Stimulated activated naive CD8-positive, alpha-beta T cell treated with anti-CD3 and anti-CD28 coated beads, Interleukin-15, amount 100 ng/mL, for 72 hours (primary cell): Measurements from ENCODE around the gene NEAT1.
A peak's percentile ranks its signal among the peaks of the same experiment; 100 is the strongest.

ENCODE experiments used
- ATAC-seq: fragments of 150-1000 bp; cut with Tn5 transposase; 2 replicates; pipeline ENCODE4 v1.10.0; 2021; ENCODE audit warnings: mild to moderate bottlenecking, moderate library complexity
- DNase-seq, 2 donors: peaks; one replicate each; pipeline ENCODE4 v3.0.0; 2021 to 2022
- H3K27ac Mint-ChIP-seq, 2 donors: one replicate each; pipeline ENCODE4 v1.8.0; 2022; ENCODE audit warnings: mild to moderate bottlenecking in 2 of 2, mixed read lengths in 2 of 2, moderate library complexity in 2 of 2
- H3K27me3 Mint-ChIP-seq: one replicate; pipeline ENCODE4 v1.8.0; 2022; ENCODE audit warnings: mixed read lengths
- H3K4me1 Mint-ChIP-seq: one replicate; pipeline ENCODE4 v1.8.0; 2022; ENCODE audit warnings: mild to moderate bottlenecking, mixed read lengths
- H3K4me3 Mint-ChIP-seq, 2 donors: one replicate each; pipeline ENCODE4 v1.8.0; 2022; ENCODE audit warnings: mild to moderate bottlenecking in 2 of 2, mixed read lengths in 2 of 2, moderate library complexity in 1 of 2
- H3K9me3 Mint-ChIP-seq, 2 donors: one replicate each; pipeline ENCODE4 v1.8.0; 2022; ENCODE audit warnings: mixed read lengths in 2 of 2

NEAT1 gene

GRCh38 chr11:65423516-65424204 is 1.1 kb downstream of the NEAT1 start:
- peak overlapping the region; percentile 99 to 100 for H3K27ac Mint-ChIP-seq
- peaks cover 78% of the 10 kb centered on the region for H3K4me1 Mint-ChIP-seq
- peak; percentile 68 to 71 for DNase-seq
- H3K9me3 Mint-ChIP-seq, result peaks cover 0 to 10% of the 10 kb centered on the region in 2 donors
- peak overlapping the region; percentile 90 to 97 for H3K4me3 Mint-ChIP-seq
- no peak for ATAC-seq
- H3K27me3 Mint-ChIP-seq, result peaks cover 7% of the 10 kb centered on the region

DNA sequence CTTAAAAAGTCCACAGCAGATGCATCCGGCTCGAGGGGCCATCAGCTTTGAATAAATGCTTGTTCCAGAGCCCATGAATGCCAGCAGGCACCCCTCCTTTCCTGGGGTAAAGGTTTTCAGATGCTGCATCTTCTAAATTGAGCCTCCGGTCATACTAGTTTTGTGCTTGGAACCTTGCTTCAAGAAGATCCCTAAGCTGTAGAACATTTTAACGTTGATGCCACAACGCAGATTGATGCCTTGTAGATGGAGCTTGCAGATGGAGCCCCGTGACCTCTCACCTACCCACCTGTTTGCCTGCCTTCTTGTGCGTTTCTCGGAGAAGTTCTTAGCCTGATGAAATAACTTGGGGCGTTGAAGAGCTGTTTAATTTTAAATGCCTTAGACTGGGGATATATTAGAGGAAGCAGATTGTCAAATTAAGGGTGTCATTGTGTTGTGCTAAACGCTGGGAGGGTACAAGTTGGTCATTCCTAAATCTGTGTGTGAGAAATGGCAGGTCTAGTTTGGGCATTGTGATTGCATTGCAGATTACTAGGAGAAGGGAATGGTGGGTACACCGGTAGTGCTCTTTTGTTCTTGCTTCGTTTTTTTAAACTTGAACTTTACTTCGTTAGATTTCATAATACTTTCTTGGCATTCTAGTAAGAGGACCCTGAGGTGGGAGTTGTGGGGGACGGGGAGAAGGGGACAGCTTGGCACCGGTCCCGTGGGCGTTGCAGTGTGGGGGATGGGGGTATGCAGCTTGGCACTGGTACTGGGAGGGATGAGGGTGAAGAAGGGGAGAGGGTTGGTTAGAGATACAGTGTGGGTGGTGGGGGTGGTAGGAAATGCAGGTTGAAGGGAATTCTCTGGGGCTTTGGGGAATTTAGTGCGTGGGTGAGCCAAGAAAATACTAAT is 1.9 kb downstream of the NEAT1 start:
- peaks cover 0 to 10% of the 10 kb centered on the region in 2 donors for H3K9me3 Mint-ChIP-seq
- peaks cover 7% of the 10 kb centered on the region for H3K27me3 Mint-ChIP-seq
- peaks cover 77% of the 10 kb centered on the region for H3K4me1 Mint-ChIP-seq
- H3K4me3 Mint-ChIP-seq, result peak overlapping the region; percentile 90 to 97
- ATAC-seq, result peak; percentile 26
- peak; percentile 86 to 88 for DNase-seq
- H3K27ac Mint-ChIP-seq, result peak overlapping the region; percentile 99 to 100

DNA sequence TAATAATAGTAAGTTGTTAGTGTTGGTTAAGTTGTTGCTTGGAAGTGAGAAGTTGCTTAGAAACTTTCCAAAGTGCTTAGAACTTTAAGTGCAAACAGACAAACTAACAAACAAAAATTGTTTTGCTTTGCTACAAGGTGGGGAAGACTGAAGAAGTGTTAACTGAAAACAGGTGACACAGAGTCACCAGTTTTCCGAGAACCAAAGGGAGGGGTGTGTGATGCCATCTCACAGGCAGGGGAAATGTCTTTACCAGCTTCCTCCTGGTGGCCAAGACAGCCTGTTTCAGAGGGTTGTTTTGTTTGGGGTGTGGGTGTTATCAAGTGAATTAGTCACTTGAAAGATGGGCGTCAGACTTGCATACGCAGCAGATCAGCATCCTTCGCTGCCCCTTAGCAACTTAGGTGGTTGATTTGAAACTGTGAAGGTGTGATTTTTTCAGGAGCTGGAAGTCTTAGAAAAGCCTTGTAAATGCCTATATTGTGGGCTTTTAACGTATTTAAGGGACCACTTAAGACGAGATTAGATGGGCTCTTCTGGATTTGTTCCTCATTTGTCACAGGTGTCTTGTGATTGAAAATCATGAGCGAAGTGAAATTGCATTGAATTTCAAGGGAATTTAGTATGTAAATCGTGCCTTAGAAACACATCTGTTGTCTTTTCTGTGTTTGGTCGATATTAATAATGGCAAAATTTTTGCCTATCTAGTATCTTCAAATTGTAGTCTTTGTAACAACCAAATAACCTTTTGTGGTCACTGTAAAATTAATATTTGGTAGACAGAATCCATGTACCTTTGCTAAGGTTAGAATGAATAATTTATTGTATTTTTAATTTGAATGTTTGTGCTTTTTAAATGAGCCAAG is 2.7 kb downstream of the NEAT1 start:
- peak overlapping the region; percentile 90 to 97 for H3K4me3 Mint-ChIP-seq
- peaks cover 79% of the 10 kb centered on the region for H3K4me1 Mint-ChIP-seq
- peak overlapping the region; percentile 99 to 100 for H3K27ac Mint-ChIP-seq
- peak; percentile 55 for ATAC-seq
- peaks cover 0 to 10% of the 10 kb centered on the region in 2 donors for H3K9me3 Mint-ChIP-seq
- H3K27me3 Mint-ChIP-seq, result peaks cover 7% of the 10 kb centered on the region
- peak; percentile 85 to 92 for DNase-seq

DNA sequence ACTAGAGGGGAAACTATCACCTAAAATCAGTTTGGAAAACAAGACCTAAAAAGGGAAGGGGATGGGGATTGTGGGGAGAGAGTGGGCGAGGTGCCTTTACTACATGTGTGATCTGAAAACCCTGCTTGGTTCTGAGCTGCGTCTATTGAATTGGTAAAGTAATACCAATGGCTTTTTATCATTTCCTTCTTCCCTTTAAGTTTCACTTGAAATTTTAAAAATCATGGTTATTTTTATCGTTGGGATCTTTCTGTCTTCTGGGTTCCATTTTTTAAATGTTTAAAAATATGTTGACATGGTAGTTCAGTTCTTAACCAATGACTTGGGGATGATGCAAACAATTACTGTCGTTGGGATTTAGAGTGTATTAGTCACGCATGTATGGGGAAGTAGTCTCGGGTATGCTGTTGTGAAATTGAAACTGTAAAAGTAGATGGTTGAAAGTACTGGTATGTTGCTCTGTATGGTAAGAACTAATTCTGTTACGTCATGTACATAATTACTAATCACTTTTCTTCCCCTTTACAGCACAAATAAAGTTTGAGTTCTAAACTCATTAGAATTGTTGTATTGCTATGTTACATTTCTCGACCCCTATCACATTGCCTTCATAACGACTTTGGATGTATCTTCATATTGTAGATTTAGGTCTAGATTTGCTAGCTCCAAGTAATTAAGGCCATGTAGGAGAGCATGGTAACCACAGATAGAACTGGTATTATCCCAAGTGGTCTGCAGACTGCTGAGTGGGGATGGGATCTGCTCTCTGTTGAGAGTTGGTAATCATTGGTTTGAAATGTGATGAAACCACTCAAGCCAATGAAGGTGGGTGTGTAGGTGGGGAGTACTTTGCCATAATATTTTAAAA is 3.6 kb downstream of the NEAT1 start:
- ATAC-seq, result peak; percentile 55

GRCh38 chr11:65426839-65427690 is 4.5 kb downstream of the NEAT1 start:
- Mint-ChIP-seq H3K27ac (peak overlapping the region; percentile 99 to 100), H3K4me1 (peaks cover 95% of the 10 kb centered on the region), H3K4me3 (peak overlapping the region; percentile 90 to 97), H3K27me3 (peaks cover 7% of the 10 kb centered on the region), H3K9me3 (peaks cover 0 to 10% of the 10 kb centered on the region in 2 donors)
- DNase-seq (peak; percentile 41 to 49), ATAC-seq (no peak)

More for the DNA sequence above, 3.6 kb downstream of the NEAT1 start:
- peaks cover 0 to 10% of the 10 kb centered on the region in 2 donors for H3K9me3 Mint-ChIP-seq
- H3K27me3 Mint-ChIP-seq, result peaks cover 7% of the 10 kb centered on the region
- DNase-seq, result peak; percentile 43
- H3K4me3 Mint-ChIP-seq, result peak overlapping the region; percentile 90 to 97
- H3K27ac Mint-ChIP-seq, result peak overlapping the region; percentile 99 to 100
- H3K4me1 Mint-ChIP-seq, result peaks cover 87% of the 10 kb centered on the region

GRCh38 chr11:65427691-65428577 is 5.3 kb downstream of the NEAT1 start:
- DNase-seq (peak in 1 of 2 donors; percentile 43), ATAC-seq (no peak)
- peaks cover 0 to 2% of the 10 kb centered on the region in 2 donors for H3K9me3 Mint-ChIP-seq
- H3K27ac Mint-ChIP-seq, result peak overlapping the region; percentile 99 to 100
- H3K4me1 Mint-ChIP-seq, result peaks cover 95% of the 10 kb centered on the region
- H3K4me3 Mint-ChIP-seq, result peak overlapping the region; percentile 90 to 97
- H3K27me3 Mint-ChIP-seq, result peaks cover 3% of the 10 kb centered on the region

DNA sequence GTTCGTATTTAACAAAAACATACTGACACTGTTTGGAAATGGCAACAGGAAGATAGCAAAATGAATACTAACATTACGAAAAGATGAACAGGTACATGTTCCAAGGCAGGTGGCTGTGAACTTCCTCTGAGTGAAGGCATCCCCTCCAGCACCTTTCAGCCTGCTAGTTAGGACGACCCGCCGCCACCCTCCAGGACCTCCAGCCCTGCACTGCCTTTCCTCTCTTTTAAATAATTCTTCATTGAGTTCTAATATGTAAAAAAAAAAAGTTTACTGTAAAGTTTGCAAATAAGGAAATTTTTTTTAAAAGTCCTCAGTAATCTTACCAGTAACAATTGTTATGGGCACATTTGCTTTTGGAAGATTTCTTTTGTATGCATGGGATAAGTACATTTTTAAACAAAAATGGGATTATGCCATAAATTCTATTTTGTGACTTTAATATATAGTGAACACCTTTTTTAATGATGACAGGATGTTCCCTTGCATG is 6.0 kb downstream of the NEAT1 start:
- Mint-ChIP-seq H3K4me1 (peaks cover 93% of the 10 kb centered on the region), H3K9me3 (no peaks in the 10 kb centered on the region), H3K4me3 (peak overlapping the region; percentile 90 to 97), H3K27ac (peak overlapping the region; percentile 99 to 100), H3K27me3 (no peaks in the 10 kb centered on the region)
- ATAC-seq (no peak), DNase-seq (peak in 1 of 2 donors; percentile 11)

GRCh38 chr11:65429068-65429681 is 6.6 kb downstream of the NEAT1 start:
- ATAC-seq (no peak), DNase-seq (peak in 1 of 2 donors; percentile 16)
- H3K4me1 Mint-ChIP-seq, result peaks cover 87% of the 10 kb centered on the region
- H3K27ac Mint-ChIP-seq, result peak overlapping the region in 1 of 2 donors; percentile 91
- no peaks in the 10 kb centered on the region for H3K27me3 Mint-ChIP-seq
- H3K9me3 Mint-ChIP-seq, result no peaks in the 10 kb centered on the region
- peak overlapping the region; percentile 87 to 90 for H3K4me3 Mint-ChIP-seq

GRCh38 chr11:65429724-65430405 is 7.3 kb downstream of the NEAT1 start:
- ATAC-seq, result no peak
- DNase-seq, result peak in 1 of 2 donors; percentile 43
- Mint-ChIP-seq H3K4me1 (peaks cover 86% of the 10 kb centered on the region), H3K27ac (peak overlapping the region; percentile 91), H3K4me3 (peak overlapping the region; percentile 87 to 90), H3K27me3 (no peaks in the 10 kb centered on the region), H3K9me3 (no peaks in the 10 kb centered on the region)

DNA sequence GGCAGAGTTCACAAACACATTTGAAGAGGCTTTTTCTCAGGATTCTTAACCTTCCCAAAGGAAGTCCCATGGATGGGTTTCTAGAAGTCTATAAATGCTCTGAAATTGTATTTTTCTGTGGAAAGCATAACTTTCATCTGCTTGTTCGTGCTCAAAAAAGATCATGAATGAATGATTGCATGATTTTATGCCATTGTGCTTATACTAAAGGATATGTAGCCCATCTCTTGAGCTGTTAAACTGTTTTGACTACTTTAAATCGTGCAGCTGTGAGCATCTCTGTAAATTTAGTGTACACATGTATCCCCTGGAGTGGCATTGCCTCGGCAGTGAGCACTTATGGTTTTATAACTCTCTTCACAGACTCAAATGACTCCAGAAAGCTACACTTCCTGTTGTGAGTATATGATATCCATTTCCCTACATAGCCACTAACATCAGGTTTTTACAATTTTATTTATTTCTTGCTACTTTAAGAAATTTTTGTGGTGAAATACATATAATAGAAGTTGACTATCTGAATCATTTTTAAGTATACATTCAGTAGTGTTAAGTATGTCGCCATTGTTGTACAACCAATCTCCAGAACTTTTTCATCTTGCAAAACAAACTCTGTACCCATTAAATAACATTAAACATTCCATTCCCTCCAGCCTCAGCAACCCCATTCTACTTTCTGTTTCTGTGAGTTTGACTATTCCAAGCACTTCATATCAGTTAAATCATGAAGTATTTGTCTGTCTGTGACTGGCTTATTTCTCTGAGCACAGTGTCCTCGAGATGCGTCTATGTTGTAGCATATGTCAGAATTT is 8.0 kb downstream of the NEAT1 start:
- DNase-seq, result peak in 1 of 2 donors; percentile 18
- Mint-ChIP-seq H3K4me1 (peaks cover 88% of the 10 kb centered on the region), H3K4me3 (peak overlapping the region; percentile 87 to 90), H3K27ac (peak overlapping the region; percentile 83 to 91), H3K27me3 (no peaks in the 10 kb centered on the region), H3K9me3 (no peaks in the 10 kb centered on the region)
- no peak for ATAC-seq

- H3K27me3 Mint-ChIP-seq, result no peaks in the 10 kb centered on the region
- H3K9me3 Mint-ChIP-seq, result no peaks in the 10 kb centered on the region
- peak overlapping the region; percentile 68 to 81 for H3K4me3 Mint-ChIP-seq
- ATAC-seq, result peak; percentile 44
- peak in 1 of 2 donors; percentile 32 for DNase-seq
- H3K27ac Mint-ChIP-seq, result peak overlapping the region; percentile 52 to 90
- peaks cover 90% of the 10 kb centered on the region for H3K4me1 Mint-ChIP-seq
Observed at GRCh38 chr11:65431451-65432099, 9.0 kb downstream of the NEAT1 start.
